Measurements from ENCODE around the gene MREG. TPM values are rescaled to one million over a fixed set of nuclear protein-coding genes. Genes with fewer than 3 reads are reported as not detected.

MREG gene
- total RNA-seq, 1 donor from 2014 or later: 19.1 TPM

DNA sequence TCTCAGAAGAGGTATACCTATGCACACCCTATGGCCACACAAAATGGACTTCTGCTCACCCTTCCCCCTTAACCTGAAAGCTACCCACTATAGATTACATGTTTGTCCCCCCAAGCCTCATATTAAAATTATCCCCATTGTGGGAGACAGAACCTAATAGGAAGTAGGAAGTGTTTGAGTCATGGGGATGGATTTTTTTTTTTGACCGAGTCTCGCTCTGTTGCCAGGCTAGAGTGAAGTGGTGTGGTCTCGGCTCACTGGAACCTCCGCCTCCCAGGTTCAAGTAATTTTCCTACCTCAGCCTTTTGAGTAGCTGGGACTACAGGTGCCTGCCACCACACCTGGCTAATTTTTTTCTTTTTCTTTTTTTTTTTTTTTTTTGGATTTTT lies 98.6 kb downstream of the MREG start:
- Histone ChIP-seq H2AFZ (replicated peaks) (no peak overlapping the region), H3K27me3 (no peaks in the 10 kb centered on the region), H3K9ac (no peak overlapping the region), H3K36me3 (no peaks in the 10 kb centered on the region), H3K4me2 (no peak overlapping the region), H3K9me3 (ENCODE audit: low read depth) (no peaks in the 10 kb centered on the region), H3K27ac (no peak overlapping the region), H3K79me2 (ENCODE audit: low read depth) (no peaks in the 10 kb centered on the region), H3K4me1 (no peaks in the 10 kb centered on the region), H3K4me3 (no peak overlapping the region), H3F3A (ENCODE audit: low read depth) (no peaks in the 10 kb centered on the region), H4K20me1 (ENCODE audit: low read depth) (no peaks in the 10 kb centered on the region)
- no peak for DNase-seq (ENCODE audit: low spot score)
- peaks cover 15% of the 10 kb centered on the region for H3K4me1 Mint-ChIP-seq
- no peak overlapping the region for H3K27ac Mint-ChIP-seq
- H3K27me3 Mint-ChIP-seq (ENCODE audit: insufficient read depth, low read depth): peaks cover 2% of the 10 kb centered on the region
- H3K4me3 Mint-ChIP-seq: no peak overlapping the region
- H3K36me3 Mint-ChIP-seq: peaks cover 2% of the 10 kb centered on the region
- TF ChIP-seq EZH2phosphoT487 (IDR thresholded peaks at IDR 0.05): no peak
- TF ChIP-seq CTCF (IDR thresholded peaks at IDR 0.05): no peak
- TF ChIP-seq EZH2 (IDR thresholded peaks at IDR 0.05): no peak
- peaks cover 7% of the 10 kb centered on the region for H3K9me3 Mint-ChIP-seq

DNA sequence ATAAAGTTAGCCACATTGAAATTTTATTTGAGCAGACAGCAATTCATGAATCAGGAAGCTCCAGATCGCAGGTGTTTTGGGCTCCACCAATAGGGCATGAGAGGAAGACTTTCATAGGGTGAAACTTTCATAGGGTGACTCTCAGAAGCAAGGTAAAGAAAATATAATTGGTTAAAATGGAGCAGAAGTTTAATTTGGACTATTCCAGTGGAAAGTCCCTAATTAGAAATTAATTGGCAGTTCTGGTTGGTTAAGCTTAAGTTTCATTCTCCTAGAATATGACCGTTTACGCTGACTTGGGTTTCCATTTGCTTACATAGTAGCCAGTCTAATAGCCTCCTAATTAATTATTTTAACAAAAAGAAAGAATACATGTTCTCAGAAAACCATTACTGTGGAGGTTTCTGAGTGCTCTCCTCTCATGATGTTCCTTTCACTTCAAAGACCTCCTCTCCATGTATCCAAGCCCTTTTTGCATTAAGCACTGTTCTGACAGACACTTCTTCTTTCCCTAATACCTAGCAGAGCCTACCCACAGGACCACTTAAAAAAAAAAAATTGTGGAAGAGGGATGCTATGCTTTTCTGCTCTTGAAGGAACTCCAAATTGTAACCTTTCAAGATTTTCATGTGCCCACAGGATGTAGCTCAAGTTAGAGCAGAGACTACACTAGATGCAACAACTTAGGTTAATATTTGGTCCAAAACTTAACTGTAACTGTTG lies 99.1 kb downstream of the MREG start:
- no peaks in the 10 kb centered on the region for H3F3A ChIP-seq (ENCODE audit: low read depth)
- Mint-ChIP-seq H3K9me3 (peaks cover 7% of the 10 kb centered on the region), H3K4me1 (peaks cover 12% of the 10 kb centered on the region), H3K27ac (no peak overlapping the region), H3K27me3 (ENCODE audit: insufficient read depth, low read depth) (peaks cover 5% of the 10 kb centered on the region), H3K36me3 (peaks cover 2% of the 10 kb centered on the region), H3K4me3 (no peak overlapping the region)
- no peak overlapping the region for H3K9ac ChIP-seq
- no peaks in the 10 kb centered on the region for H3K79me2 ChIP-seq (ENCODE audit: low read depth)
- H2AFZ ChIP-seq (replicated peaks): no peak overlapping the region
- no peaks in the 10 kb centered on the region for H3K36me3 ChIP-seq
- no peaks in the 10 kb centered on the region for H3K9me3 ChIP-seq (ENCODE audit: low read depth)
- DNase-seq (ENCODE audit: low spot score): no peak
- no peak overlapping the region for H3K4me3 ChIP-seq
- no peaks in the 10 kb centered on the region for H3K27me3 ChIP-seq
- no peak overlapping the region for H3K27ac ChIP-seq
- H3K4me1 ChIP-seq: no peaks in the 10 kb centered on the region
- no peaks in the 10 kb centered on the region for H4K20me1 ChIP-seq (ENCODE audit: low read depth)
- no peak for TF ChIP-seq EZH2 (IDR thresholded peaks at IDR 0.05)
- no peak for TF ChIP-seq EZH2phosphoT487 (IDR thresholded peaks at IDR 0.05)
- no peak for TF ChIP-seq CTCF (IDR thresholded peaks at IDR 0.05)
- H3K4me2 ChIP-seq: no peak overlapping the region

DNA sequence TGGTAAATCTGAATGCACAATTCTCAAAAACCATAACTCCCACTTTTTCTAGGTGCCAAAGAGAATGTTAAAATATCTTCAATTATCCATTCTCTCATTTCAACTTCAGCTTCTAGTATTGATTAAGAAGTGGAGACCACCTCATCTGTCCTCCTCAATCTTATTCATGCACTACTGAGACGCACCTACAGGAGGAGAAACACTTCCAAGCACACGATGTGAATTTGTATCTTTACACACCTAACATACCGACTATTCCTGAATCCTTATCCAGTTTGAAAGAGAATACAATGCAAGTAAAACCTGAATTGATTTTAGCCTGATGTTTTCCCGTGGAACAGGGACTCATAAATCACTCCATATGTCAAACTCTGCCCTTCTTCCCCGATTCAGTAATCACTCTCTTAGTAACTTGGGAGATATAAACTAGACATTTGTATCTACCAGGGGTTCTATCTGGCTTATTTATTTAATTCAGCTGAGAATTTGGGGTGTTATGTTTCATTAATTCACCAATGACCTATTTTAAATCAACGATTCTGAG lies 101.0 kb downstream of the MREG start:
- peaks cover 7% of the 10 kb centered on the region for H3K9me3 Mint-ChIP-seq
- H3K27me3 Mint-ChIP-seq (ENCODE audit: insufficient read depth, low read depth): peaks cover 8% of the 10 kb centered on the region

More for the DNA sequence above, 101.0 kb downstream of the MREG start:
- Histone ChIP-seq H3K36me3 (no peaks in the 10 kb centered on the region), H4K20me1 (ENCODE audit: low read depth) (no peaks in the 10 kb centered on the region), H3K9ac (no peak overlapping the region), H2AFZ (replicated peaks) (no peak overlapping the region), H3K9me3 (ENCODE audit: low read depth) (no peaks in the 10 kb centered on the region), H3F3A (ENCODE audit: low read depth) (no peaks in the 10 kb centered on the region), H3K4me3 (no peak overlapping the region), H3K79me2 (ENCODE audit: low read depth) (no peaks in the 10 kb centered on the region), H3K27me3 (no peaks in the 10 kb centered on the region), H3K4me2 (no peak overlapping the region), H3K27ac (no peak overlapping the region), H3K4me1 (no peaks in the 10 kb centered on the region)
- Mint-ChIP-seq H3K36me3 (peaks cover 2% of the 10 kb centered on the region), H3K4me3 (no peak overlapping the region), H3K27ac (no peak overlapping the region), H3K4me1 (no peaks in the 10 kb centered on the region)
- no peak for DNase-seq (ENCODE audit: low spot score)
- TF ChIP-seq EZH2 (IDR thresholded peaks at IDR 0.05) (no peak), CTCF (IDR thresholded peaks at IDR 0.05) (peak; percentile 5), EZH2phosphoT487 (IDR thresholded peaks at IDR 0.05) (no peak)

Data from neural progenitor cell (in vitro differentiated cells).